ENCODE measurements around the gene PAX4.

DNA sequence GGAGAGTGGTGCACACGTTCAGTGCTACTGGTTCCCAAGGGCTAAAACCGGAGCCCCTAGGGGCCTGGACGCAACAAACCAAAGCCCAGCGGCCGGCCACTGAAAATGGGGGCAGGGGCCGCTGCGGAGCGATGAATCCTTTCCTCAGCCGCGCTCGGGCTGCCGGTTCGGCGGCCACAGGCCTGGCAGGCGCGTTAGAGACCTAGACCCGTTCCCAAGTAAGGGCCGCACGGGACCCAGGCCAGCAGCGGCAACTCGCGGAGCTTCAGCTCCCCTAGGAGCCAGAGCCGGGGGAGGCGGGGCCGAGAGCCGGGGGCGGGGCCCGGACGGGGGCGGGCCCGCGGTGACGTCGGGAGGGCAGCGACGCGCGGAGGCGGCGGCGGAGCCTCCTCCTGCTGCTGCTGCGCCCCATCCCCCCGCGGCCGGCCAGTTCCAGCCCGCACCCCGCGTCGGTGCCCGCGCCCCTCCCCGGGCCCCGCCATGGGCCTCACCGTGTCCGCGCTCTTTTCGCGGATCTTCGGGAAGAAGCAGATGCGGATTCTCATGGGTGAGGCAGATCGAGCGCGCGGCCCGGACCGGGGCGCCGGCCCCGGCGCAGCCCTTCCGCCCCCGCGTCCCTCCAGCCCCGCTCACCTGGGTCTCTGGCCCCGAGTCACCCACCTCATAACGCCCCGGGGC is 29.8 kb downstream of the PAX4 start, which contains the start of gene ARF5:
- TF ChIP-seq, protein P1, sequence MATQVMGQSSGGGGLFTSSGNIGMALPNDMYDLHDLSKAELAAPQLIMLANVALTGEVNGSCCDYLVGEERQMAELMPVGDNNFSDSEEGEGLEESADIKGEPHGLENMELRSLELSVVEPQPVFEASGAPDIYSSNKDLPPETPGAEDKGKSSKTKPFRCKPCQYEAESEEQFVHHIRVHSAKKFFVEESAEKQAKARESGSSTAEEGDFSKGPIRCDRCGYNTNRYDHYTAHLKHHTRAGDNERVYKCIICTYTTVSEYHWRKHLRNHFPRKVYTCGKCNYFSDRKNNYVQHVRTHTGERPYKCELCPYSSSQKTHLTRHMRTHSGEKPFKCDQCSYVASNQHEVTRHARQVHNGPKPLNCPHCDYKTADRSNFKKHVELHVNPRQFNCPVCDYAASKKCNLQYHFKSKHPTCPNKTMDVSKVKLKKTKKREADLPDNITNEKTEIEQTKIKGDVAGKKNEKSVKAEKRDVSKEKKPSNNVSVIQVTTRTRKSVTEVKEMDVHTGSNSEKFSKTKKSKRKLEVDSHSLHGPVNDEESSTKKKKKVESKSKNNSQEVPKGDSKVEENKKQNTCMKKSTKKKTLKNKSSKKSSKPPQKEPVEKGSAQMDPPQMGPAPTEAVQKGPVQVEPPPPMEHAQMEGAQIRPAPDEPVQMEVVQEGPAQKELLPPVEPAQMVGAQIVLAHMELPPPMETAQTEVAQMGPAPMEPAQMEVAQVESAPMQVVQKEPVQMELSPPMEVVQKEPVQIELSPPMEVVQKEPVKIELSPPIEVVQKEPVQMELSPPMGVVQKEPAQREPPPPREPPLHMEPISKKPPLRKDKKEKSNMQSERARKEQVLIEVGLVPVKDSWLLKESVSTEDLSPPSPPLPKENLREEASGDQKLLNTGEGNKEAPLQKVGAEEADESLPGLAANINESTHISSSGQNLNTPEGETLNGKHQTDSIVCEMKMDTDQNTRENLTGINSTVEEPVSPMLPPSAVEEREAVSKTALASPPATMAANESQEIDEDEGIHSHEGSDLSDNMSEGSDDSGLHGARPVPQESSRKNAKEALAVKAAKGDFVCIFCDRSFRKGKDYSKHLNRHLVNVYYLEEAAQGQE (IDR thresholded peaks at IDR 0.05; ENCODE audit: low read depth): no peak
- TF ChIP-seq NFIC (IDR thresholded peaks at IDR 0.05) (no peak), EGR1 (IDR thresholded peaks at IDR 0.05) (peak; percentile 84), EP300 (IDR thresholded peaks at IDR 0.05; ENCODE audit: borderline replicate concordance) (no peak), YY1 (IDR thresholded peaks at IDR 0.05; ENCODE audit: low read depth) (no peak), TEAD4 (IDR thresholded peaks at IDR 0.05) (no peak), TCF12 (IDR thresholded peaks at IDR 0.05; ENCODE audit: low read depth) (no peak), RAD21 (IDR thresholded peaks at IDR 0.05; ENCODE audit: low read depth) (no peak), TAF1 (IDR thresholded peaks at IDR 0.05; ENCODE audit: low read depth) (no peak), CEBPB (IDR thresholded peaks at IDR 0.05) (no peak)
- TF ChIP-seq, protein P2, sequence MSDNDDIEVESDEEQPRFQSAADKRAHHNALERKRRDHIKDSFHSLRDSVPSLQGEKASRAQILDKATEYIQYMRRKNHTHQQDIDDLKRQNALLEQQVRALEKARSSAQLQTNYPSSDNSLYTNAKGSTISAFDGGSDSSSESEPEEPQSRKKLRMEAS (IDR thresholded peaks at IDR 0.05): no peak
